PC-9 (cell line): Measurements from ENCODE around the gene CETN3.

Source experiments
- CTCF ChIP-seq: fragments of 200-600 bp; sonication (generic); conservative IDR thresholded peaks from 2 replicates; pipeline ENCODE4 v1.6.1; 2017; ENCODE audit warnings: mixed run types, antibody characterized with exemption, mild to moderate bottlenecking, moderate library complexity
- EZH2 ChIP-seq: fragments of 200-600 bp; sonication (generic); IDR thresholded peaks from 2 replicates; pipeline ENCODE4 v1.8.0; 2017; ENCODE audit warnings: antibody characterized with exemption, low read depth

- no peak for TF ChIP-seq CTCF
- no peak for TF ChIP-seq EZH2
These were observed 6.9 kb downstream of the CETN3 start for GRCh38 chr5:90402521-90403255.
